Measurements from ENCODE around the gene RPL39L.

Gene RPL39L

GRCh38 chr3:187079090-187080022, 59.9 kb downstream of the RPL39L start:
- DNase-seq (no peak), ATAC-seq (replicated peaks) (no peak)
- Mint-ChIP-seq H3K36me3 (ENCODE audit: insufficient read depth) (peaks cover 43% of the 10 kb centered on the region), H3K9me3 (no peaks in the 10 kb centered on the region), H3K4me3 (no peak overlapping the region), H3K27ac (peak overlapping the region; percentile 52 to 76), H3K27me3 (no peaks in the 10 kb centered on the region), H3K4me1 (ENCODE audit: low read depth in 2 of 2) (peaks cover under 1 to 4% of the 10 kb centered on the region in 2 donors)

DNA sequence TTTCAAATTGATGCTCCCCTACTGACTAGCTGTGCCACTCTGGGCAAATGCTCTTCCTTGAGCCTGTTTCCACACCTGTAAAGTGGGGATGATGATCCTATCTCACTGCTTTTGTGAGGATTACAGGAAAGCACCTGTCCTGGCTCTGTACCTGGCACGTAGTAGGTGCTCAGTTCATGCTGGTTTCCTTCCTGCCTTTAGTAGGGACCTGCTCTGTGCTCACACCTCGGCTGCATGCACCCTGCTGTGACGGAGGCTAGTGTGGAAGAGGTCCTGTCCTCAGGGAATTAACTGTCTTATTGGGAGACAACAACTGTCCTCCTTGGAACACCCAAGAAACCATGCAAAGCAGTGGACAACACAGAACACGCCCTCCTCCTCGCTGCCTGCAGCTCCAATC, 61.8 kb downstream of the RPL39L start:
- no peak for ATAC-seq (replicated peaks)
- H3K36me3 Mint-ChIP-seq (ENCODE audit: insufficient read depth) = peaks cover 57% of the 10 kb centered on the region

GRCh38 chr3:187077085-187077484, 62.2 kb downstream of the RPL39L start:
- no peak overlapping the region for H3K4me3 Mint-ChIP-seq
- ATAC-seq (replicated peaks) = no peak
- no peaks in the 10 kb centered on the region for H3K9me3 Mint-ChIP-seq
- peaks cover 59% of the 10 kb centered on the region for H3K36me3 Mint-ChIP-seq (ENCODE audit: insufficient read depth)
- H3K27me3 Mint-ChIP-seq = no peaks in the 10 kb centered on the region
- no peak for DNase-seq
- H3K4me1 Mint-ChIP-seq (ENCODE audit: low read depth in 2 of 2) = peaks cover 3 to 7% of the 10 kb centered on the region in 2 donors
- peak overlapping the region; percentile 77 to 87 for H3K27ac Mint-ChIP-seq

More for the DNA sequence above, 61.8 kb downstream of the RPL39L start:
- no peak overlapping the region for H3K4me3 Mint-ChIP-seq
- peak overlapping the region in 1 of 2 donors; percentile 77 for H3K27ac Mint-ChIP-seq
- DNase-seq = no peak
- no peaks in the 10 kb centered on the region for H3K9me3 Mint-ChIP-seq
- H3K27me3 Mint-ChIP-seq = no peaks in the 10 kb centered on the region
- peaks cover 3 to 7% of the 10 kb centered on the region in 2 donors for H3K4me1 Mint-ChIP-seq (ENCODE audit: low read depth in 2 of 2)

- no peak overlapping the region for H3K4me3 Mint-ChIP-seq
- peaks cover 62% of the 10 kb centered on the region for H3K36me3 Mint-ChIP-seq (ENCODE audit: insufficient read depth)
- DNase-seq (no peak), ATAC-seq (replicated peaks) (no peak)
- no peaks in the 10 kb centered on the region for H3K27me3 Mint-ChIP-seq
- peaks cover 3 to 7% of the 10 kb centered on the region in 2 donors for H3K4me1 Mint-ChIP-seq (ENCODE audit: low read depth in 2 of 2)
- no peaks in the 10 kb centered on the region for H3K9me3 Mint-ChIP-seq
- peak overlapping the region in 1 of 2 donors; percentile 87 for H3K27ac Mint-ChIP-seq
Measured at GRCh38 chr3:187076297-187076696, 63.0 kb downstream of the RPL39L start.

GRCh38 chr3:187074846-187075245, 64.5 kb downstream of the RPL39L start:
- H3K4me3 Mint-ChIP-seq = no peak overlapping the region
- no peaks in the 10 kb centered on the region for H3K27me3 Mint-ChIP-seq
- DNase-seq (no peak), ATAC-seq (replicated peaks) (no peak)
- no peaks in the 10 kb centered on the region for H3K9me3 Mint-ChIP-seq
- peaks cover 69% of the 10 kb centered on the region for H3K36me3 Mint-ChIP-seq (ENCODE audit: insufficient read depth)
- H3K4me1 Mint-ChIP-seq (ENCODE audit: low read depth in 2 of 2) = peaks cover 10% of the 10 kb centered on the region in 2 donors
- peak overlapping the region in 1 of 2 donors; percentile 87 for H3K27ac Mint-ChIP-seq

- Mint-ChIP-seq H3K27me3 (no peaks in the 10 kb centered on the region), H3K4me1 (ENCODE audit: low read depth in 2 of 2) (peaks cover 13 to 17% of the 10 kb centered on the region in 2 donors), H3K9me3 (no peaks in the 10 kb centered on the region), H3K36me3 (ENCODE audit: insufficient read depth) (peaks cover 74% of the 10 kb centered on the region), H3K27ac (peak overlapping the region in 1 of 2 donors; percentile 31), H3K4me3 (no peak overlapping the region)
- ATAC-seq (replicated peaks) (no peak), DNase-seq (no peak)
Measured at GRCh38 chr3:187073581-187074098, 65.7 kb downstream of the RPL39L start.

DNA sequence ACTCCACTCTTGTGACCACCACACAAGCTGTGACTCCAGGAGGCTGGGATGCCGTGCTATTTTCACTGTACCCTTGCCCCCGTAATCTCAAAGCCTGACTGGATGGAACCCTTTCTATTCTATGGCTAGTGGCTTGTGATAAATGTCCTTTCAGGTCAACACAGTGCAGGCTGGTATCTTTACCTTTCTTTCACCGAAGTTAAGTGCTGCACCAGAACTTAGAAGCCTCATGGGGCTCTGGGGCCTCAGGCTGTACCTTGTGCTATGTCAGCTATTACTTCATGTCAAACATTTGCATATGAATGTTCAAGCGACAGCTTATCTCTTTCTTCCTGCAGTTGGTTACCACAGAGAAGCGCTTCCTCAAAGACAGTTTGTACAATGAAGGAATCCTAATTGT, 66.8 kb downstream of the RPL39L start:
- no peak overlapping the region for H3K4me3 Mint-ChIP-seq
- H3K4me1 Mint-ChIP-seq (ENCODE audit: low read depth in 2 of 2) = peaks cover 8 to 17% of the 10 kb centered on the region in 2 donors
- no peaks in the 10 kb centered on the region for H3K9me3 Mint-ChIP-seq
- DNase-seq = no peak
- H3K27me3 Mint-ChIP-seq = no peaks in the 10 kb centered on the region
- peaks cover 72% of the 10 kb centered on the region for H3K36me3 Mint-ChIP-seq (ENCODE audit: insufficient read depth)
- no peak for ATAC-seq (replicated peaks)
- no peak overlapping the region for H3K27ac Mint-ChIP-seq

DNA sequence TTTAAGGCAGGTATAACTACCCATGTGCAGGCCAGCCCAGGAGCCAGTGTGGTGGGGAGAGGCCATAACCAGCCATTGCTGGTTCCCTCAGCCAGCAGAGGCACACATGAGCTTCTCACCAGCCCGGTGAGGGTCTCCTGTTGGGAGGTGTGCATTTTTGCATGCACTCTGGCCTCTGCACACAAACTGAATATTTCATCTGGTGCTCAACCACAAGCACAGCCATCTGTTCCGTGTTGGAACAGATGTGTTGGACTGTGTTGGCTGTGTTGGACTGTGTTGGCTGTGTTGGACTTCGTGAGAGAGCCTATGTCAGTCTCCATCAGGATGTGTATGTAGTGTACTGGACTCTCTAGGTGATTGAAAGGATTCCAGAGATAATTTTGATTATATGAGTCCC, 67.2 kb downstream of the RPL39L start:
- Mint-ChIP-seq H3K27ac (no peak overlapping the region), H3K9me3 (no peaks in the 10 kb centered on the region), H3K36me3 (ENCODE audit: insufficient read depth) (peaks cover 70% of the 10 kb centered on the region), H3K4me1 (ENCODE audit: low read depth in 2 of 2) (peaks cover 8 to 17% of the 10 kb centered on the region in 2 donors), H3K4me3 (no peak overlapping the region), H3K27me3 (no peaks in the 10 kb centered on the region)
- DNase-seq (no peak), ATAC-seq (replicated peaks) (no peak)

All from effector memory CD8-positive, alpha-beta T cell (primary cell).